GM21723 (cell line): ENCODE measurements around the gene MAN1C1.

ENCODE experiments used
- ATAC-seq: cut with Tn5 transposase; IDR thresholded peaks from one replicate; pipeline ENCODE4 v1.9.1; 2021; ENCODE audit warnings: mild to moderate bottlenecking, moderate library complexity; ENCODE audit not compliant: unreplicated experiment

Gene MAN1C1

DNA sequence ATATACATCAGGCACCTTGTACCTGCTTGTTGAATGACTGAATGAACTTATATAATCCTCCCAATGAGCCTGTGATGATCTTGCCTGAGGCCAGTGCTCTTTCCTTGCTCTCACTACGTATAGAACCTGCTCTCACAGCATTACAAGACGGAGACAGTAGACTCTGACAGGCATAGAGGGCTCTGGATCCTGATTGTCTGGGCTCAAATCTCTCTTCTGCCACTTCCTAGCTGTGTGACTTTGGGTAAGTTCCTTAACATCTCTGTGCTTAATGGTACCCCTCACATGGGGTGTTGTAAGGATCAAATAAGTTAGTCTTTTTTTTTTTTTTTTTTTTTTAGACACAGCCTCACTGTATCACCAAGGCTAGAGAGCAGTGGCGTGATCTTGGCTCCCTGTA lies 4.2 kb upstream of the MAN1C1 start:
- ATAC-seq = no peak

GRCh38 chr1:25613091-25613490 lies 3.5 kb upstream of the MAN1C1 start:
- no peak for ATAC-seq

GRCh38 chr1:25614501-25615171 lies 2.0 kb upstream of the MAN1C1 start:
- no peak for ATAC-seq

GRCh38 chr1:25615172-25615541 lies 1.4 kb upstream of the MAN1C1 start:
- no peak for ATAC-seq

- ATAC-seq = no peak
These were observed 962 bp upstream of the MAN1C1 start for GRCh38 chr1:25615563-25616094.

DNA sequence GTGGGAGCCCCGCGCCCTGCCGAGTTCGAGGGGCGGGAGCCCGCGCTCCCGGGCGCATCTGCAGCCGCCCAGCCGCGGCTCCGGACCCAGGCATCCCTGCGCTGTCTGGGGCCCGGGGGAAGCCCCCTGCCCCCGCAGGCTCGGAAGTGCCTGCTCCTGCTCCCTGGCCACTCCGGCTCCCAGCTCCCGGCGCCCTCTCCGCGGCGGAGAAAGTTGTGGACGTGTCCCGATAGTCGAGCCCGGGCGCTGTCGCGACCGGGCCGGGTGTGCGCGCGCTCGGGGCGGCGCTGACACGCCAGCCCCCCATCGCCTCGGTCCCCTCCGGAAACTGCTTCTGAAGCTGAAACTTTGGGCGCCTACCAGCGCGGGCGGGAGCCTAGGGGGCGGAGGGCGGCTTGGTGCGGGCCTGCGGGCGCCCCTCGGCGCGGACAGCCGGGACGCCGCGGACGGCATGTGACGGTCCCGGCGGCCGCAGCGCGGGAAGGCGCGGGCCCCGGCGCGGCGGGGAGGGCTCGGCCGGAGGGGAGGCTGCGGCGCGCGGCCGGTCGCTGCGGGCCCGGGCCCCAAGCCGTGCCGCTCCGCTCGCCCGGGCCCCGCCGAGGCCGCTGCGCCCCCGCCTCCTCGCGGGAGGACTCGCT lies 515 bp downstream of the MAN1C1 start:
- peak; percentile 19 for ATAC-seq

DNA sequence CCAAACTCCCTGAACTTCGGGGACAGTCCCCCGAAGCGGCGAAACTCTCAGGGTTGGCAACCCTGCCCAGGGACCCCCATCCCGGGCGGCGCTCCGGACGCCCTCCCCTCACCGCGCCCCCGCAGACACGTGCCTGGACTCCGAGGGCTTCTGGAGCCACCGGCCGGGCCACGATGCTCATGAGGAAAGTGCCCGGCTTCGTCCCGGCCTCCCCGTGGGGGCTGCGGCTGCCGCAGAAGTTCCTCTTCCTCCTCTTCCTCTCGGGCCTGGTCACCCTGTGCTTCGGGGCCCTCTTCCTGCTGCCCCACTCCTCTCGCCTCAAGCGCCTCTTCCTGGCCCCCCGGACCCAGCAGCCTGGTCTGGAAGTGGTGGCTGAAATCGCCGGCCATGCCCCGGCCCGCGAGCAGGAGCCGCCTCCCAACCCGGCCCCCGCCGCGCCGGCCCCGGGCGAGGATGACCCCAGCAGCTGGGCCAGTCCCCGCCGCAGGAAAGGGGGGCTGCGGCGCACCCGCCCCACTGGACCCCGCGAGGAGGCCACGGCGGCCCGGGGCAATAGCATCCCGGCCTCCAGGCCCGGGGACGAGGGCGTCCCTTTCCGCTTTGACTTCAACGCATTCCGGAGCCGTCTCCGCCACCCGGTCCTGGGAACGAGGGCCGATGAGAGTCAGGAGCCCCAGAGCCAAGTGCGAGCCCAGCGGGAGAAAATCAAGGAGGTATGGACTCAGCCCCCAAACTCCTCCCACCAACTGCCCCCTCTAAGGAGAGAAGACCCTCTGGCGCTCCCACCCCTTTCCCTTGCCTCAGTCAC lies 1.2 kb downstream of the MAN1C1 start:
- ATAC-seq = no peak

- ATAC-seq = no peak
These were observed 1.8 kb downstream of the MAN1C1 start for GRCh38 chr1:25618433-25618808.

DNA sequence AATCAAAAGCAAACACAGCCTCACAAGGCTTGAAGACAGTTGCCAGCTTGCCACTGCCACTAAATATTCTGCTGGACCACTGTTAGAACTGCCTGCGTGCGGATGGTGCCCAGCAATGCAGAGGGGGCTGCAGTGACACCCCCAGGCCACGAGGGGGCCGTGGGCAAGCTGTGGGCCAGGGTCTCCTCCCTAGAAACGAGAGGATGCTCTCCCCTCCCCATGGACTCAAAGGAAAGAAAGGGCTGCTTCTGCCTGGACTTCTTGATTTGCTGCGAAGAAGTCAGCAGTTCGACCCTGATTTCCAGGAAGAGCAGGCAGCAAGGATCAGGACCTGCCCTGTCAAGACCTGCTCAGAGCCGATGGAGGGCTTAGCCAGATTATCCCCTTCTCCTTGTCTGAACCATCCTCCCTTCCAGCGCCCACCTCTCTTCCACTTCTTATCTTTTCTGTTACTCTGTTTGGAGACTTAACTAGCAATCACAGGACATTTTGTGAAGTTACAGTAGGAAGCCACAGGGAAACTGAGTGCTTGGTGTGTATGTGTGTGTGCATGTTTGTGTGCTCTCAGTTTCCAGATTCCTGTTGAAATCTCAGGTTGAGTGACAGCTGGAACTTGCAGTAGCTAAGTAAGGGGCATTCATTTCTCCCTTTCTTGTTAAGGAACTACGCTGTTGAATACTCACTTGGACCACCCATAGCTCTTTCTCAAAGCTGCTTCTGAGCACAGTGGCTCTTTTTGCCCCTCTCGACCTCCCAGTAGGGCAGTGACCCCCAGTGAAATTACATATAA lies 2.7 kb downstream of the MAN1C1 start:
- ATAC-seq = no peak

GRCh38 chr1:25620211-25620610 lies 3.6 kb downstream of the MAN1C1 start:
- no peak for ATAC-seq

DNA sequence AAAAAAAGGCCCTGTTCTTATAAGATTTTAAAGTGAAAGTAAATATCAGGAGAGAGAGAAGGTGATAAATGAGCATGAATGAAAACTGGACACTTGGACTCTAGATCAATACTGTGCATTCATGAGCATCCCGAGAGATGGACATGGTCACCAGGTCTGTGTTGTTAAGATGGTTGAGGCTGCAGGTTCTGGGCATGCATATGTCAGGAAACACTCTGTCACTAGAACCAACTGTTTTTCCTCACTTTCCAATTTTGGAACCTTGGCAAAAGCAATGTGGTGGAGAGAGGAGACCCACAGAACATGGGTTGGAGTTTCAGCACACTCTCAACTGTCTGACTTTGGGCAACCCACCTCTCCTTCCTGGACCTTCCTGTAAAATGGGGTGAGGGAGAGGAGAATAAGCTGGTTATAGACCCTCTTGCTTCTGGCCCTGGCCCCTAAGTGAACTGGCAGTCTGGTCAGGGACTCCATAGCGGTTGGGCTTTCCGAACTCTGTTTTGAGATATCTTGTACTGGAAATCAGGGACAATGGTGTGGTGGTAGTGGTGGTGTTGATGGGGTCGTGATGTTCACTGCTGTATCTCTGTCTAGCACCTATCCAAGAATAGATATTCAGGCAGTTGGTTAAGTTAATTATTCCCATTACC lies 4.2 kb downstream of the MAN1C1 start:
- ATAC-seq = no peak

DNA sequence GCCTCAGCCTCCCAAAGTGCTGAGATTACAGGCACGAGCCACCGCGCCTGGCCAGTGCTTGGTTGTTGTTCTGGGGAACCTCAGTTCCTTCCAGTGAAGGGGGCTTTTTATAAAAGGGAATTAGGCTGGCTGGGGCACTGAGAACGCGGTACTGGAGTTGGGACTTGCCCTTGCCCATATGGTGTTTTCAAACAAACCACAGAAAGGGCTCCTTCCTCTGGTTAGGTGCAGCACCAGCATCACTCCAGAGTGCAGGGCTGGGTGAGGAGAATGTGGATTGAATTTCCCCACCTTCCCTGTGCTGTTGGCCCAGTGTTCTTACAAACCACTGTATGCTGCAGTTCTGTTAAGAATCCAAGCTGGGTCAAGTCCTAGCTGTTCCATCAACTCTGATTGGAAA lies 5.3 kb downstream of the MAN1C1 start:
- ATAC-seq = no peak

GRCh38 chr1:25622531-25622930 lies 5.9 kb downstream of the MAN1C1 start:
- ATAC-seq = no peak

GRCh38 chr1:25623007-25623406 lies 6.4 kb downstream of the MAN1C1 start:
- ATAC-seq = no peak

DNA sequence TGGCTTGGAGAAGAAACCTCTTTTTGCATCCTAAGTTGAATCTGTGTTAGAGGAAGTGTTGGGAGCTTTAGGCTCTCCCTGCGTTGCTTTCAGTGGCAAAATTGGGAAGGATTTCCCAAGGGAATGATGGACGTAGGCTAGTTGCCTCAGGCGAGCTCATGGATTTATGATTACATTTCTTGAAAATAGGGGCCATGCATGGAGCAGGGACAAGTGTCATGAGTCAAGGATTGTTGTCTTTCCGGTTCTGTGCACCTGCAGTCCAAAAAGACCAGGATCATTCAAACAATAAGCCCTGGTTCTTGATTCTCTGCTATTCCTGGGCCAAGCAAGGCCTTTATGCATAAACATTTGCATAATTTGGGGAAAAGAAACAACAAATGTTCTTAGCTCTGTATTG lies 7.1 kb downstream of the MAN1C1 start:
- no peak for ATAC-seq

DNA sequence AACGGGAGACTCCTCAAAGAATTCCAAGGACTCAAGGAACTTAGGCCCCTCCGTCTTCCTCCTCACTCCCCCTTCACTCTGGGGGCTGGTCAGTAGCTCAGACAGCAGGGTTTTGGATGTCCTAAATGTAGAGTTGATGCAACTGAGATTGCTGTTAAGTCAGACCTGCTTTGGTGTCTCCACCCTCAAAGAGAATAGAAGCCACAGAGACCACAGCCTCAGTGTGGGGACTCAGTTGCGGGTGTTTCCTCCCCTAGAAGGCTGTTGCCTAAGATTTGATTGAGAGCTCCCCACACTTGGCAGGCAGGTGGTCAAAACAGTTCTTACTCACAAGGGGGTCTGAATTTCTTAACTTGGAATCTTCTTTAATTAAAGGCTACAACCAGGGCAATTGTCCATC lies 7.6 kb downstream of the MAN1C1 start:
- no peak for ATAC-seq

- no peak for ATAC-seq
These were observed 8.0 kb downstream of the MAN1C1 start for GRCh38 chr1:25624604-25625003.

- no peak for ATAC-seq
These were observed 9.4 kb downstream of the MAN1C1 start for GRCh38 chr1:25626018-25626417.

- no peak for ATAC-seq
These were observed 12.3 kb downstream of the MAN1C1 start for GRCh38 chr1:25628741-25629421.

- ATAC-seq = no peak
These were observed 13.2 kb downstream of the MAN1C1 start for GRCh38 chr1:25629836-25630235.
